OCI-LY7 (cell line): ENCODE results near the gene ETV7. TPM values are rescaled to one million over a fixed set of nuclear protein-coding genes. Genes with fewer than 3 reads are reported as not detected.

ENCODE experiments used
- BruUV-seq: library from RNA; stranded (reverse); fragments of 400-500 nt; replicated peaks from 2 replicates; lab custom pipeline; 2021; lab: Mats Ljungman, UMichigan
- CTCF ChIA-PET: fragments of 300-600 bp; sonication (Branson Sonifier 250); formaldehyde crosslinking; loops from one replicate; lab custom pipeline; 2022; ENCODE audit warnings: antibody characterized with exemption; ENCODE audit not compliant: unreplicated experiment; lab: Charles Lee
- POLR2A ChIA-PET: fragments of 300-600 bp; sonication (Branson Sonifier 250); formaldehyde crosslinking; loops from one replicate; lab custom pipeline; 2022; ENCODE audit warnings: antibody characterized with exemption; lab: Charles Lee
- DNase-seq: peaks from one replicate; pipeline ENCODE4 v3.0.0-alpha.2; 2015; ENCODE audit warnings: low spot score
- H2AFZ ChIP-seq: fragments of 200-600 bp; sonication (generic), shearing (Covaris generic); 2 replicates; pipeline ENCODE4 v1.6.1; 2014; ENCODE audit warnings: mild to moderate bottlenecking, antibody characterized with exemption, low read length, moderate library complexity
- H3K27ac ChIP-seq: fragments of 200-600 bp; sonication (generic); 2 replicates; pipeline ENCODE4 v1.5.1; 2014; ENCODE audit warnings: mixed run types, low read depth, mild to moderate bottlenecking, moderate library complexity, low read length, inconsistent platforms; ENCODE audit not compliant: poor library complexity, severe bottlenecking
- H3K36me3 ChIP-seq: fragments of 200-600 bp; sonication (generic); 2 replicates; pipeline ENCODE4 v1.6.1; 2014; ENCODE audit warnings: mild to moderate bottlenecking, antibody characterized with exemption, low read length, moderate library complexity, mixed read lengths; ENCODE audit not compliant: insufficient read depth
- H3K4me1 ChIP-seq: fragments of 200-600 bp; sonication (generic); 2 replicates; pipeline ENCODE4 v1.5.1; 2014; ENCODE audit warnings: mild to moderate bottlenecking, low read length; ENCODE audit not compliant: insufficient read depth, poor library complexity, severe bottlenecking
- H3K4me2 ChIP-seq: fragments of 200-600 bp; sonication (generic); 2 replicates; pipeline ENCODE4 v1.6.1; 2014; ENCODE audit warnings: mild to moderate bottlenecking, low read length
- H3K4me3 ChIP-seq: fragments of 200-600 bp; sonication (generic); 2 replicates; pipeline ENCODE4 v1.5.1; 2014; ENCODE audit warnings: mild to moderate bottlenecking, low read depth, low read length; ENCODE audit not compliant: poor library complexity, severe bottlenecking
- H3K79me2 ChIP-seq: fragments of 200-600 bp; sonication (generic); 2 replicates; pipeline ENCODE4 v1.6.1; 2016; ENCODE audit warnings: low read depth, mild to moderate bottlenecking, low read length, moderate library complexity, mixed read lengths; ENCODE audit not compliant: insufficient read depth
- H3K9me2 ChIP-seq: fragments of 200-600 bp; sonication (generic); 2 replicates; pipeline ENCODE4 v1.6.1; 2016; ENCODE audit warnings: mild to moderate bottlenecking, low read length, mixed read lengths; ENCODE audit not compliant: insufficient read depth
- H3K9me3 ChIP-seq: fragments of 200-600 bp; sonication (generic); 2 replicates; pipeline ENCODE4 v1.6.1; 2014; ENCODE audit warnings: mild to moderate bottlenecking, mixed run types, low read length, mixed read lengths
- H4K20me1 ChIP-seq: fragments of 200-600 bp; sonication (generic); 2 replicates; pipeline ENCODE4 v1.6.1; 2014; ENCODE audit warnings: mild to moderate bottlenecking, antibody characterized with exemption, low read length, moderate library complexity, mixed read lengths; ENCODE audit not compliant: insufficient read depth
- CTCF ChIP-seq: fragments of 200-600 bp; sonication (generic); conservative IDR thresholded peaks from 2 replicates; pipeline ENCODE4 v1.5.1; 2014; ENCODE audit warnings: mild to moderate bottlenecking, antibody characterized with exemption, low read length, moderate library complexity, mixed read lengths
- EZH2phosphoT487 ChIP-seq: fragments of 200-600 bp; sonication (generic); IDR thresholded peaks from 2 replicates; pipeline ENCODE4 v1.6.1; 2018; ENCODE audit warnings: low read depth, borderline replicate concordance, mild to moderate bottlenecking, mixed run types, antibody characterized with exemption, low read length, moderate library complexity, mixed read lengths
- intact Hi-C: fragments of 100-400 bp; cut with micrococcal nuclease; formaldehyde crosslinking; loops from one replicate; pipeline ENCODE4 v1.10.0; 2022; ENCODE audit not compliant: unreplicated experiment
- total RNA-seq, 2 experiments: library from RNA; depleted of rRNA in 1 of 2; stranded (reverse); fragments of >200 nt in 1 of 2; shearing (Covaris generic) in 1 of 2; gene quantifications; 2 replicates each; pipeline ENCODE4 v1.2.3, GENCODE V29; 2014 to 2022

The ETV7 gene
- total RNA-seq, 2 experiments from 2014 or later, result not detected

GRCh38 chr6:36368921-36369865, 18.3 kb downstream of the ETV7 start:
- TF ChIP-seq CTCF (no peak), EZH2phosphoT487 (no peak)
- H3K36me3 ChIP-seq, result no peaks in the 10 kb centered on the region
- H2AFZ ChIP-seq, result no peak overlapping the region
- H3K9me3 ChIP-seq, result no peaks in the 10 kb centered on the region
- H4K20me1 ChIP-seq, result no peaks in the 10 kb centered on the region
- H3K4me2 ChIP-seq, result no peak overlapping the region
- H3K9me2 ChIP-seq, result no peaks in the 10 kb centered on the region
- ChIA-PET POLR2A (no interaction called here), CTCF (interaction anchor here (0.8 kb wide), 1 partner anchor 11 kb away, joined by 3 read pairs; no protein-coding TSS in a partner anchor)
- intact Hi-C loops, result no loop called here
- no peak overlapping the region for H3K4me3 ChIP-seq
- H3K4me1 ChIP-seq, result no peaks in the 10 kb centered on the region
- no peak for DNase-seq
- no peak overlapping the region for H3K27ac ChIP-seq
- no TSS peak for BruUV-seq
- H3K79me2 ChIP-seq, result no peaks in the 10 kb centered on the region

- no peak for TF ChIP-seq EZH2phosphoT487
- TF ChIP-seq CTCF, result no peak
- ChIA-PET CTCF (interaction anchor here (0.8 kb wide), 1 partner anchor 10 kb away, joined by 3 read pairs; no protein-coding TSS in a partner anchor), POLR2A (no interaction called here)
- Histone ChIP-seq H4K20me1 (no peaks in the 10 kb centered on the region), H3K4me1 (no peaks in the 10 kb centered on the region), H3K36me3 (no peaks in the 10 kb centered on the region), H3K9me3 (no peaks in the 10 kb centered on the region), H3K9me2 (no peaks in the 10 kb centered on the region), H3K4me2 (no peak overlapping the region), H3K79me2 (no peaks in the 10 kb centered on the region), H3K4me3 (no peak overlapping the region), H3K27ac (no peak overlapping the region), H2AFZ (no peak overlapping the region)
- BruUV-seq, result no TSS peak
- DNase-seq, result no peak
- intact Hi-C loops, result no loop called here
Measured at GRCh38 chr6:36368421-36368820, 19.0 kb downstream of the ETV7 start.

- CTCF ChIA-PET, result interaction anchor here (0.8 kb wide), 1 partner anchor 9 kb away, joined by 3 read pairs; no protein-coding TSS in a partner anchor
- POLR2A ChIA-PET, result no interaction called here
Measured at GRCh38 chr6:36367743-36368142, 19.7 kb downstream of the ETV7 start.

More at GRCh38 chr6:36367743-36368142, 19.7 kb downstream of the ETV7 start:
- no peaks in the 10 kb centered on the region for H3K36me3 ChIP-seq
- no peak overlapping the region for H3K4me3 ChIP-seq
- BruUV-seq, result no TSS peak
- DNase-seq, result no peak
- no peaks in the 10 kb centered on the region for H3K79me2 ChIP-seq
- no peak overlapping the region for H2AFZ ChIP-seq
- H3K4me1 ChIP-seq, result no peaks in the 10 kb centered on the region
- H3K4me2 ChIP-seq, result no peak overlapping the region
- intact Hi-C loops, result no loop called here
- TF ChIP-seq CTCF, result no peak
- no peak for TF ChIP-seq EZH2phosphoT487
- H3K9me3 ChIP-seq, result no peaks in the 10 kb centered on the region
- H3K27ac ChIP-seq, result no peak overlapping the region
- H3K9me2 ChIP-seq, result no peaks in the 10 kb centered on the region
- H4K20me1 ChIP-seq, result no peaks in the 10 kb centered on the region
